ENCODE measurements around the gene MBNL1.
"Not testable (repeated sequence)": the region's sequence is repeated elsewhere in the genome, so short reads cannot be mapped to it uniquely, and the experiment has no call there.

MBNL1 gene

DNA sequence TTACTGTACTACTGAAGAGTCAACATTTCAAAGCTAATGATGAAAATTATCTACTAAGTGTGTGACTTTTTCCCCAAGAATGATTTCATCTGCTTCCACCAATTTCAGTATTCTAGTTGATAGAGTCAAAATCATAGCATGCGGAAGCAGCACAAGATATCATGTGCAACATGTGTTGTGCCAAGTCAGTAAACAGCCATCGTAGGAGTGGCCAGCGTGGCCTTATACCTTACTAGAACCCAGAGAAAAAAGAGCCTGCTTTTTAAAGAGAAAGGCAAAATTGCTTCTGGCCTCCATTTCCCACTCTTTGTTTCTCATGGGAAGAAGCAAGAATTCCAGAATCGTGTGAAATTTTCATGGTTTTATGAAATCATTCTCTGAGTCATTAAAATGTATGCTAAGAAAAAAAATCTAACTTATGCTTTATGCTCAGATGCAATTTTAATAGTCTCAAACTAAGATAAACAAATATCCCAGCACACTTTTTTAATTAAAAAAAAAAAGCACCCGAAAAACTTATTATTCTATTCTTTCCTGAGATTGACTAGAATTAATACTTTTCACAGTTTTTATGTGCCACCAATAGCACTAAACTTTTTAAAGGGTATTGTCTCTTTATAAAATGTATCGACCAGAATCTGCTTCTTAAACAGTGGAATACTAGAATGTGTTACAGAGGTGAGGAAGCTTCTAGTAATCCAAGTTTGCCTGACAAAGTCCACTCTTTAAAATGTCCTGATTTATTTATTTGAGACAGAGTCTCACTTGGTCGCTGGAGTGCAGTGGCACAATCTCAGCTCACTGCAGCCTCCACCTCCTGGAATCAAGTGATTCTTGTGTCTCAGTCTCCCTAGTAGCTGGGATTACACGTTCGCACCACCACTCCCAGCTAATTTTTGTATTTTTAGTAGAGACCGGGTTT, 87.3 kb downstream of the MBNL1 start:
- DNase-seq, result no peak

DNA sequence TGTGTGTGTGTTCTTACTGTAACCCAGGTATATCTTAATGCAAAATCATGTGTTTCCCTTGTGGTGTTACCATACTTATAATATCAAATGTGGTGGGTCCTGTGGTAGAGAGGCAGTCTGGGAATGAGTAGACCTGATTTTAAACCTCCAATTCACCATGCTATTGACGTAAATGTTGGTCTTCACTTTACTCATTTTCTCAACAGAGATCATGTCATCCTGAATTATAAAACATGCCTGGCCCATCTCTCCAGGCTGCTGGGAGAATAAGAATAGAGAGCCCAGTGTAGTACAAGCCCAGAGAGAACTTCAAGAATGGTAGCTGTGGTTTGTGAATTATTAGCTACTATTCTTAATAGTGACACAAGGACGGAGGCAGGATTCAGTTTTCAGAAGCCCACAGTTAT, 88.1 kb downstream of the MBNL1 start:
- DNase-seq, result no peak

DNA sequence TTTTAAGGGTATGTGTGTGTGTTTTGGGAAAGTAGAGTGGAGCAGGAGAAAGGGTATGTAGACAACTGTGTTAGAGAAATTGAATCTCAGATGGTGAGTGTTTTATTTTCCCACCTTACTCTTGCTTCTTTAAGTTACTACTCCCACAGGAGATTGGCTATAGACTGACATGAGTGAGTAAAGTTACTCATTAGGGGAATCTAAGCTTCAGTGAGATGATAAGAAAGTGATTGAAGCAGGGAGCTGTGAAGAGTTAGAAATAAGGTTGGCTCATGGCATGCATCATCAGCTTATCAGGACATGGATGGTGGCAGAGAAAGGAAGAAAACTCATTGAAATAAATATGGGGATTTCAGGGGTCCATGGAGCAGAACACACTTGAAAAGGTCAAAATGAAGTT, 88.9 kb downstream of the MBNL1 start:
- no peak for DNase-seq

DNA sequence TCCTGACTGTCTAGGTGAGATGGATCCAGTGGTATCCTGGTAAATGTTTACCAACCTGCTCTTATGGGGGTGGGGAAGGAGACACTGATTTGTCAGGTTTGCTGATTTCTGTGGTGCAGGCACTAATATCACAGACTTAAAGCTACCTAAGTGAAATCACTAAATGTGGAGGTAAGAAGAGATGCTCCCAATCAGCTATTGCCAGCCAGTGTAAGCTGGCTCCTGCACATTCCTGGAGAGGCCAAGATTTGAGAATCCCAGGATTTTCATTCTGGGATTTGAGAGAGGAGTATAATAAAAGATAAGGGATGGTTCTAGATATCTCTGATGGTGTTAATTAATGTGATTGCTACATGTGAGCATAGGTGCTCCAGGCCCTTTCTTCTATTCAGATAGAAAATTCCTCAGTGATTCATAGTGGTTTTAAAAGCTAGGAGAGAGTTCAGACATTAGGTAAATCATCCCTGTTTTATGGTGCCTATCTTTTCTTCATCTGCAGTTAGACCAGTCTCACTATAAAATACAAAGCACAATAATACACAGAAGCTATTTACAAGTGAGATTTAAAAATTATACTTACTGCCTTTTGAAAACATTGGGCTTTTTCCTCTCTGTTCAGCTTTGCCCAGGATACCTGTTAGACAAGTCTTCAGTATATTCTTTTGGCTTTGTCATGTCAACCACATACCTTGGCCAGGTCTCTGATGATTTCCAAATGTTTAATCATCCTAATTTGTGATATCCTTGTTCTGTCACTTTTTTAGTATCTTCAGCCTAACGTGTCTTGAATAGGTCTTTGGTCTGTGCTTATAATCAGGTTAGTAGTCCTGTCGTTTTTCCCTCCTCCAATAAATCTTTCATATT, 90.9 kb downstream of the MBNL1 start:
- no peak for DNase-seq

DNA sequence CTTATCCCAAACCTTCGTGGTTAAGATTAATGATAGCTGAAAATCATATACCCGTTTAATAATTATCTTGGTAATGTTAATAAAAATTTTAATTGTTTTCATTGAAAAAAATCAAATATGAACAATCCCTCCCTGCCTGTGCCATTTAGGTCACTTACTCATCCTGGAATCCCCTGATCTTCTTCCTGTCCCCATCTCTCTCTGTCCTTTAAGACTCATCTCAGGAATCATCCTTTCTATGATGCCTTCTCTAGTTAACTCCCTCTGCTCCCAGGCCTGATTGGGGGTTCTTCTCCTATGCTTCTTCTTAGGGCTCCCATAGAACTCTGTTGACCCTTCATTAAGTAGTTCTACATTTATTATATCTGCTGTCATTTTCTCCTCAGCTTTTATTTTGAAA, 91.6 kb downstream of the MBNL1 start:
- no peak for DNase-seq

DNA sequence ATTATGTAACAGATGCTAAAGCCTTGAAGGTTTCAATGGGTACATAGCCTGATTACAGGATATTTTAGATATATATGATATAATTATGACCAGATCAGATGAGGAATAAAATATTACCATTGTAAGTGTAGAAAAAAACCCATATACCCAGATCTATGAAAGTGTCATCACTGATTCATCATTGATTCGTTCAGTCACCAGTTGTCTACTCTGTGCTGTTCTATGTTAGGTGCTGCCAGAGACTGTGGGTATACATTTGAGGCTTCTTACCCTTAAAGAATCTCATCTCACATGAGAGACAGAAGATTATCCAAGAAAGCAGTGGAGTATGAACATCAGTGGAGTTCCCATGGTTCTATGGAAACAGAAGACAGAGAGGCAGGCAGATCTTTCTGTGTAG, 92.2 kb downstream of the MBNL1 start:
- DNase-seq, result no peak

DNA sequence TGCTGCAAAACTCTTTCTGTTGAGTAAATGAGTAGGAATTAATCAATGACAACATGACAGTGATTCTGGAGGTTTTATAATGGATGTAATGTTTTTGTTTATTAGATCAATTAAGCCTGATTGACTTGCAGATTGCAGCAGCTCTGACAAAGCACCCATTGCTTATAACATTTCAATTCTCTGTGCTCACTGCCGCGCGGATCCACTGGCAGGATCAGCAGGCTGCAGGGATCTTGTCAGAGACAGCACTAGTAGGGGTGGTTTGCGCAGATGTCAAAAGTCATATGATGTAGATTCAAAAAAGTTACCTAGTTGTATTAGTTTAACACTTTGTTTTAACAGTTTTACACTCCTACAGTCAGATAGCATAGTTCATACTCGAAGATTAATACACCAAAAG, 93.4 kb downstream of the MBNL1 start:
- peak; percentile 32 for DNase-seq

DNA sequence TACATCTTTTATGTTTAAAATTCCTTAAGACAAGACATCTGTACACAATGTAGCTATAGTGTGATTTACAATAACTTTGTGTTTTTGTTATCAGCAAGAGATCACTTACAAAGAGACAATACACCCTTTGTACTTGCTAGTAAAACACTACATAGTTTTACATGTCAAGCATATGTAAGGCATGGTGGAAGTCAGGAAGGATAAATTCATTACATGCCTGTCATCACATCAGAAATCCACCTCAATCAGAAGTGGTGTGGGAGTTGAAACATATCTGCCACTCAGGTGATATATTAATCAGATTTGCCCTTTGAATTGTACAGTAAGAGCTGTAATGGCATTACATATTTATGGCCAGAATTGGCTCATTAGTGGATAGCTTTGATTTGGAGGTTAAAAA, 95.5 kb downstream of the MBNL1 start:
- DNase-seq, result no peak

DNA sequence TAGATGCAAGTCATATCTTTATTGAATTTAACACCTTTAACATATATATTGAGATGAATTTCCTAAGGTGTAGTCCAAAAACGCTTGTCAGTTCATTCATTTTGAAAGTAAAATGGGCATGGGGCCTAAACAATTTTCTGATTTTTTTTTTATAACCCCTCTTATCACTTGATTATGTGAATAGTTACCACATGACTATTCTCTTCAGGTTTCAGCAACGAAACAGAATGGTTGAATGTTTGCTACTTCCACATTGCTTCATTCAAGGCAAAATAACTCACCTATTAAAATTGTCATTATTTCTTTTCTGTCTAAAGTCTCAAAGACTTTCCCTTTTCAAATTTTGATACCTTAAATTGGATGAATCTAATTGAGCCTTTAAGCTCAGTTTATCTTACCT, 96.4 kb downstream of the MBNL1 start:
- DNase-seq, result no peak

DNA sequence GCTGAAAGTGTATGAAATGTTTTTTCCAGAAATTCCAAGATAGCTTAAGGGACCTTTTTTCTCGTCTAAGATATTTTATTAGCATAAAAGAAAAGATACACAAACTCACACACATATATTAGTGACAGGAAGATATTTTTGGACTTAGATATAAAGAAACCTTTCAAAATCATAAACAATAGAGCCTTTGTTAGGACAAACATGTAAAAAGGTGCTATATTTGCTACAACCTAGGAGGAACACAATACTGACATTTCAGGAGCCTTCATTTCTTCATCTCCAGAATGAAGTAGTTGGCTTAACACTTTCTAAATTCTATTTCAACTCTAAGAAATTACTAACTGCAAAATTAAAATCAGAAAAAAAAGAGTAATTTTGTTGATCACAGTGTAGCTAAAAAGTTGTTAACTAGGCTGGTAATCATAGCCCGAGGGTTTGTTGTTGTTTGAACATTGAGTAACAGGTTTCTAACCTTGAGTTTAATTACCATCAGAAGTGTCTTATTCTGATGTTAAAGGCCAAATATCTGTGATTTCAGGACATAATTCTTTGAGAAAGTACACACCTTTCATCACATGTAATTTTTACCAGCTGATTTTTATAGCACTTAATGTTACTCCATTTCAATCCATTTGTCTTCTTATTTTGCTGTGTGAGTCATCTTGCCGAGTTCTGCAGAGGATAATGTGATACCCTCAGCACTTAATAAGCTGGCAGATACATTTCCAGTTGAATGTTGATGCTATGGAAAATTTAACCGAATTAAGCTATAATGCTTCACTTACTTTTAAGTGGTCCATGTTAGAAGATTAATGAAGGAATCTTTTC, 97.3 kb downstream of the MBNL1 start:
- DNase-seq, result peak; percentile 52

DNA sequence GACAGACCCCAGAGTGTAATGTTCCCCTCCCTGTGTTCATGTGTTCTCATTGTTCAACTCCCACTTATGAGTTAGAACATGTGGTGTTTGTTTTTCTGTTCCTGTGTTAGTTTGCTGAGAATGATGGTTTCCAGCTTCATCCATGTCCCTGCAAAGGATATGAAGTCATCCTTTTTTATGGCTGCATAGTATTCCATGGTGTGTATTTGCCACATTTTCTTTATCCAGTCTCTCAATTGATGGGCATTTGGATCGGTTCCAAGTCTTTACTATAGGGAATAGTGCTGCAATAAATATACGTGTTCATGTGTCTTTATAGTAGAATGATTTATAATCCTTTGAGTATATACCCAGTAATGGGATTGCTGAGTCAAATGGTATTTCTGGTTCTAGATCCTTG, 98.5 kb downstream of the MBNL1 start:
- not testable (repeated sequence) for DNase-seq

DNA sequence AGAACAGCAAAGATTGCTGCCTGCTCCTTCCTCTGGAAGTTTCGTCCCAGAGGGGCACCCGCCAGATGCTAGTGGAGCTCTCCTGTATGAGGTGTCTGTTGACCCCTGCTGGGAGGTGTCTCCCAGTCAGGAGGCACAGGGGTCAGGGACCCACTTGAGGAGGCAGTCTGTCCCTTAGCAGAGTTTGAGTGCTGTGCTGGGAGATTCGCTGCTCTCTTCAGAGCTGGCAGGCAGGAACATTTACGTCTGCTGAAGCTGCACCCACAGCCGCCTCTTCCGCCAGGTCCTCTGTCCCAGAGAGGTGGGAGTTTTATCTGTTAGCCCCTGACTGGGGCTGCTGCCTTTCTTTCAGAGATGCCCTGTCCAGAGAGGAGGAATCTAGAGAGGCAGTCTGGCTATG, 103.9 kb downstream of the MBNL1 start:
- not testable (repeated sequence) for DNase-seq

DNA sequence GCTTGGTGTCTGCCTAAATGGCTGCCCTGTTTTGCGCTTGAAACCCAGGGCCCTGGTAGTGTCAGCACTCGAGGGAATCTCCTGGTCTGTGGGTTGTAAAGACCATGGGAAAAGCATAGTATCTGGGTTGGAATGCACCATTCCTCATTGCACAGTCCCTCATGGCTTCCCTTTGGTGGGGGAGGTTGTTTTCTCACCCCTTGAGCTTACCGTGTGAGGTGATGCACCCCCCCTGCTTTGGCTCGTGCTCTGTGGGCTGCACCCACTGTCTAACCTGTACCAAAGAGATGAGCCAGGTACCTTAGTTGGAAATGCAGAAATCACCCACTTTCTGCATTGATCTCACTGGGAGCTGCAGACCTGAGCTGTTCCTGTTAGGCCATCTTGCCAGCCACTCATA, 104.7 kb downstream of the MBNL1 start:
- DNase-seq, result no peak

DNA sequence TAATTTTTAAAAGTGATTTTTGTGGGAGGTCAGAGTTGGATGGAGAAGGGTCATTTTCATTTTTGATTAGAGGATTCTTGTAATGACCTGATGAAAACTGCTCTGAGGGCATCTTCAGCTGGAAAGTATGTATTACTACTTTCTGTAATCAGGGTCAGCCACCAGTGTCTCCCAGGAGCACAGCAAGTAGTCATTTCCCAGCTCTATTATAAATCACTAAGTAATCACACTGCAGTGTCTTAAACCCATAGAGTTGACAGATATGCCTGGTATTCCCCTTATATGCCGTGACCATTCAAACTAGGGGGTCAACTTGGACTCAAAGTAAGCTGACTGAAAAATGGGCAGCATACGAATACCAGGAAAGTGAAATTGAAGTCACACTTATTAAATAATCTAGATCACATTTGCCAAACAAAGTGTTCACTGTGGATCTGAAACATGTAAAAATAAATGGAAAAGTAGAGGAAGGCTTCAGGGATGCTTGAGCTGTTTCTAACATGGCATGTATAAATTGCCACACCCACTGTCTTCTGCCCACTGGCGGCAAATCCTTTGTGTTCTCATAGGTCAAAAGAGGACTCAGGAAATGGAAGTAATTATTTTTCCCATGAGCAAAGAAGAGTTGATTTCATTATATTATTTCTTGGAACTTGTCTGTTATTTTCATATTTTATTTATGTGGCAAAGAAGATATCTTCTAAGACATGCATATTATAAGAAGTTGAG, 105.7 kb downstream of the MBNL1 start:
- no peak for DNase-seq

DNA sequence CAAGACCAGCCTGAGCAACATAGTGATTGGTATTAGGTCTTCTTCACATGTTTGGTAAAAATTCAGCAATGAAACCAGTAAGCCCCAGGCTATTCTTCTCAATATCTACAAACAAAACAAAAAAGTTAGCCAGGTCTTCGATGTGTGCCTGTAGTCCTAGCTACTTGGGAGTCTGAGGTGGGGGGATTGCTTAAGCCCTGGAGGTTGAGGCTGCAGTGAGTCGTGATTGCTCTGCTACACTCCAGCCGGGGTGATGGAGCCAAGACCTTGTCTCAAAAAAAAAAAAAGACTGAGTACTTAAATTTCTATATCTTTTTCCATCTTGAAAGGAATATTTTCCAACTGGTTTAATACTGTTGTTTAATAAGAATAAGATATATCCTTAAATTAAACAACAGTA, 106.8 kb downstream of the MBNL1 start:
- no peak for DNase-seq

DNA sequence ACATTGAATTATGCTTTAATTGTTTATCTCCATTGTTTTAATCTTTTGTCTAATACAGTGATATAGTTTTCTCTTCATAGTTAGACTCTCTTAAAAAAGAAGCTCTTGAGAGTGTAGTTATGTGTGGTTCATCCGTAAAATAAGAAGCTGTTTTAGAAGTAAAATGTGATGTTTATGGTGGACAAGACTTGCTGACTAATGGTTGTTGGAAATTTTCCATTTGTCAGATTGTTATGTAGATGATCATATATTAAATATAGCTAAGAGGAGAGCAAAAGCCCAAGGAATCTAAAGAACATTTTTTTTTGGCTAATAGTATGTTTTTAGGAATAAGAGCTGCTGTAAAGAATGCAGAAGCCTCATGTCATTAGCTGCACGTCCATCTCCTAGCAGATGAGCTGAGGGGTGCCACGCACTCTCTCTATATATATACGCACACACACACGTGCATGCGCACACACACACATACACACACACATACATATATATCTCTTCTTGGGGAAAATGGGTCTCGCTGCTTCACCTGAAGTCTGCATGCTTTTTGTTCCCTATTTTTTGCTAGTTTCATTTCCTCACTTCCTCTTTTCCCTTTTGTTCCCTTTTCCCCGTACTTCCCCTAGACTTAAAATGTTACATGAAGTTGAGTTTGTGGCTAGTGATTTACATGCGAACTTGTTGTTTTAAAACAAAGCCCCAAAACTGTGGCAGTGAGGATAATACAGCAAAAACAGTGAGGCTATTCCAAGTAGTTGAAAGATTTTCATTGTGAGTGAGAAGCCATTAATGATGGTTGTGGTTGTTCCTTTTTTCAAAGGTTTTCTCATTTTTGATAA, 107.8 kb downstream of the MBNL1 start:
- no peak for DNase-seq

DNA sequence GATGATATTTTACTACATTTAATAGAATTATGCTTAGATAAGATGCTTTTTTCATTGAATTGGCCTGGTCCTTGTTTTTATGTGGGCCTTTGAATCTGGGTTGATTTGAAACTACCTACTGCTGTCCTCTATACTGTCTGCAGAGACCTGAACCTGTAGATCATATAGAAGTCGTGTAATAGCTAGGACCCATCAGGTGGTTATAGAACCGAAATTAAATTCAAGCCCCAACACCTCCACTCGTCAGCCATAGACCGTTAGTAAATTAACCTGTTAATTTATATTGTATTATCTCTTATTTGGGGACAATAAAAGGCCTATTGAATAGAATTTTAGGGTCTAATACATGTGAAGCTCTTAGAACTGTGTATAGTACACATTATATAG, 108.4 kb downstream of the MBNL1 start:
- no peak for DNase-seq

DNA sequence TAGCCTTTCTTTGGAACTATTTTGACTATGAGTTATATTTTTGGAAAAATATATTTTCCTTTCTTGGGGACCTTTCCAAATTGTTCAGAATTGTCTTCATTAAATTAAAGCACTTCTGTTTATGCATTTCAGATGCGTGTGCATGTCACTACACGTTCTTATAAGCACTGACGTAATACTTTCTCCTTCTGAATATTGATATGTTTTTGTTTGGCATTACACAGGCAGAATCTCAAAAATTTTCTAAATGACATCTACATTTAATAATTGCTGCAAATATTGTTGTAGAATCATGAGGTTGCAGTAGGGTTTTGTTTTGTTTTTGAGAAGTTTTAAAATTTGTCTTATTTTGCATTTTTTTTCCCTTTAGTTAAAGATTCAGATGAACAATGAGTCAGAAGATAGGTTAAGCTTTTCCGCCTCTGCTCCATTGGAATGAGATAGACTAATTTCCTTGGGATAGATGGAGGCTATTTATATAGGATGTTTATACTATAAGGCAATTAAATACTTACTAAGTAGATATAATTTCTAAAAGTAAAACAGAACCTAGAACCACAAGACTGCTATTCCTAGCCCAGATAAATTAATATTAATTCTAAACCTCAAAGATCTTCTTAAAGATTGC, 110.8 kb downstream of the MBNL1 start:
- DNase-seq, result no peak

DNA sequence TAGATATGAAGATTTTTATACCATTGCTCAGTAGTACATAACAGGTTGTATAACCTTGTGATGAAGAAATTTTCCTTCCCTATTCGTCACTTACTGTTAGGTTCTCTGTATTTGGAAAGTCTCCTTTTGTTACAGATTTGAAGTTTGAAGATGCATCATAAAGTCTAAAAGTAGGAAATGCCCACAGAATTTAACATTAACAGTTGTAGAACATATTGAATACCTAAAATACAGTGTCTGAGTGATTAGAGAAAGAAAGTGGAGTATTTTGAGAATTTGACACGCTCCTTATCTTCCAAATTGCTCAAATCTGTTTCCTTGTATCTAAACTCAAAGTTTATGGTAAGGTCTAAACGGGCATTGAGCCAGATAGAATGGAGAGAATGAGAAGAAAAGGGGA, 111.3 kb downstream of the MBNL1 start:
- no peak for DNase-seq

DNA sequence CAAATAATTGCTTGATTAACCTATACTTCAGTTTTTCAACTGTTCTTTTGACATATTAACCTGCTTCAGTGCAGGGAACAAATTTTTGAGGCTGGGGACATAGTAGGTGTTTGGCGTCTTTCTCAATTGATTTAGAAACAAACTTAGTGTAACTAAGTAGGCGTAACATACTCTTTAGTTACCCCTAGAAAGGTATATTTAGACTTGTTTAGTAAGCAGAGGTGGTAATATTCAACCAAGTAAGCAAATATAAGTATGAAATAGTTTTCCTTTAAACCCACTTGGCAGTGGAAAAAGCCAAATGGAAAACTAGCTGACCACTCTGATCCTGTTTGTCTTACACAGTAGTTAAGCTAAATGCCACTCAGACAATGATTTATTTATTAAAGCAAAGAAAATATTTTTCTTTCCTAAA, 113.2 kb downstream of the MBNL1 start:
- DNase-seq, result no peak

All from NCI-H1105 treated with DMSO at 0.1 percent for 48 hours (cell line).